GM23338 (cell line): ENCODE measurements around the gene ADGRF4.

Experiments used
- EZH2 ChIP-seq: fragments of 200-600 bp; sonication (generic); IDR thresholded peaks from one replicate; pipeline ENCODE4 v1.8.0; 2017; ENCODE audit warnings: antibody characterized with exemption, mild to moderate bottlenecking, low read depth; ENCODE audit not compliant: unreplicated experiment
- REST ChIP-seq: IDR thresholded peaks from one replicate; pipeline ENCODE4 v1.6.1; 2018; ENCODE audit warnings: antibody characterized with exemption; ENCODE audit not compliant: unreplicated experiment
- TF ChIP-seq, protein P1 (sequence below), 2 experiments: fragments of 200-600 bp in 1 of 2; sonication (generic) in 1 of 2; conservative IDR thresholded peaks; 2 replicates each; pipeline versions ENCODE4 v1.5.1 to v1.6.1; 2016 to 2017; ENCODE audit warnings: antibody characterized with exemption in 2 of 2, low read depth in 2 of 2, mild to moderate bottlenecking in 2 of 2, moderate library complexity in 1 of 2

DNA sequence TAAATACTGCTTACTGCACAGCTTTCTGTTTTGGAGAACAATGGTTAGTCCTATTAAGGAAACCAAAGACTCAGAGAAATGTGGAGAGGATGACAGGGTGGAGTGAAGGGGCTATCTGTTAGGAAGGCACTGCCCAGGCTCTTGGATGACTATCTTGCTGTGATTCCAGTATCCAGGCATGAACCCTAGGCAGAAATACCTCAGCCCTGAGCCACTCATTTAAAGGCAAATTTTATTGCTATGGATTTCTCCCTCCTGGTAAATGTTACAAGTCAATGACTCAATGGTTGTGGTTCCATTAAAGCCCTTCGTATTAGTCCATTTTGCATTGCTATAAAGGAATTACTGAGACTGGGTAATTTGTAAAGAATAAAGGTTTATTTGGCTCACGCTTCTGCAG, 25.9 kb downstream of the ADGRF4 start:
- TF ChIP-seq, protein P1, sequence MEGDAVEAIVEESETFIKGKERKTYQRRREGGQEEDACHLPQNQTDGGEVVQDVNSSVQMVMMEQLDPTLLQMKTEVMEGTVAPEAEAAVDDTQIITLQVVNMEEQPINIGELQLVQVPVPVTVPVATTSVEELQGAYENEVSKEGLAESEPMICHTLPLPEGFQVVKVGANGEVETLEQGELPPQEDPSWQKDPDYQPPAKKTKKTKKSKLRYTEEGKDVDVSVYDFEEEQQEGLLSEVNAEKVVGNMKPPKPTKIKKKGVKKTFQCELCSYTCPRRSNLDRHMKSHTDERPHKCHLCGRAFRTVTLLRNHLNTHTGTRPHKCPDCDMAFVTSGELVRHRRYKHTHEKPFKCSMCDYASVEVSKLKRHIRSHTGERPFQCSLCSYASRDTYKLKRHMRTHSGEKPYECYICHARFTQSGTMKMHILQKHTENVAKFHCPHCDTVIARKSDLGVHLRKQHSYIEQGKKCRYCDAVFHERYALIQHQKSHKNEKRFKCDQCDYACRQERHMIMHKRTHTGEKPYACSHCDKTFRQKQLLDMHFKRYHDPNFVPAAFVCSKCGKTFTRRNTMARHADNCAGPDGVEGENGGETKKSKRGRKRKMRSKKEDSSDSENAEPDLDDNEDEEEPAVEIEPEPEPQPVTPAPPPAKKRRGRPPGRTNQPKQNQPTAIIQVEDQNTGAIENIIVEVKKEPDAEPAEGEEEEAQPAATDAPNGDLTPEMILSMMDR (conservative IDR thresholded peaks at IDR 0.05; ENCODE audit: low read depth in 2 of 2): no peak
- no peak for TF ChIP-seq EZH2
- TF ChIP-seq REST: no peak
